Ectodermal cell (in vitro differentiated cells): ENCODE data around the gene CSNK1D.

ENCODE experiments used
- H3K27ac ChIP-seq: 2 replicates; pipeline ENCODE4 v1.7.0; 2013; ENCODE audit warnings: mild to moderate bottlenecking, low read depth, low read length; ENCODE audit not compliant: insufficient read depth, poor library complexity, severe bottlenecking
- H3K27me3 ChIP-seq: 2 replicates; pipeline ENCODE4 v1.7.0; 2013; ENCODE audit warnings: mild to moderate bottlenecking, low read length; ENCODE audit not compliant: insufficient read depth, control insufficient read depth, poor library complexity, severe bottlenecking
- H3K36me3 ChIP-seq: one replicate; pipeline ENCODE4 v1.7.0; 2013; ENCODE audit warnings: low read length; ENCODE audit not compliant: control insufficient read depth, insufficient read depth
- H3K4me1 ChIP-seq: one replicate; pipeline ENCODE4 v1.7.0; 2013; ENCODE audit warnings: low read length; ENCODE audit not compliant: control insufficient read depth, insufficient read depth
- H3K4me3 ChIP-seq: 2 replicates; pipeline ENCODE4 v1.7.0; 2013; ENCODE audit warnings: low read depth, low read length, control low read depth; ENCODE audit not compliant: insufficient read depth
- H3K9me3 ChIP-seq: 2 replicates; pipeline ENCODE4 v1.7.0; 2013; ENCODE audit warnings: mild to moderate bottlenecking, low read length, moderate library complexity; ENCODE audit not compliant: control insufficient read depth
- WGBS, 2 experiments: methylation state at CpG; one replicate each; pipeline ENCODE4 v1.1.7; 2013; ENCODE audit warnings: missing lambda C conversion rate in 2 of 2; 5-methylcytosine and 5-hydroxymethylcytosine counted together

Gene CSNK1D

GRCh38 chr17:82237083-82237745 is 36.3 kb downstream of the CSNK1D start:
- Histone ChIP-seq H3K4me1 (peaks cover 15% of the 10 kb centered on the region), H3K27me3 (peaks cover 2% of the 10 kb centered on the region), H3K27ac (no peak overlapping the region), H3K4me3 (no peak overlapping the region), H3K9me3 (no peaks in the 10 kb centered on the region), H3K36me3 (peaks cover 5% of the 10 kb centered on the region)
- WGBS, 2 experiments, result 95% methylated on average over 59 of the region's 59 CpGs

GRCh38 chr17:82236142-82236971 is 37.1 kb downstream of the CSNK1D start:
- WGBS, 2 experiments, result 62 to 64% methylated on average over 44 of the region's 44 CpGs
- Histone ChIP-seq H3K27me3 (peaks cover 11% of the 10 kb centered on the region), H3K4me1 (peaks cover 16% of the 10 kb centered on the region), H3K36me3 (peaks cover 5% of the 10 kb centered on the region), H3K9me3 (no peaks in the 10 kb centered on the region), H3K27ac (no peak overlapping the region), H3K4me3 (no peak overlapping the region)

- WGBS, 2 experiments, result 89 to 90% methylated on average over 15 of the region's 15 CpGs
- Histone ChIP-seq H3K27me3 (peaks cover 17% of the 10 kb centered on the region), H3K9me3 (no peaks in the 10 kb centered on the region), H3K4me1 (peaks cover 16% of the 10 kb centered on the region), H3K27ac (no peak overlapping the region), H3K36me3 (peaks cover 5% of the 10 kb centered on the region), H3K4me3 (no peak overlapping the region)
Observed at GRCh38 chr17:82235775-82236141, 37.7 kb downstream of the CSNK1D start.

GRCh38 chr17:82235056-82235774 is 38.3 kb downstream of the CSNK1D start:
- H3K9me3 ChIP-seq, result no peaks in the 10 kb centered on the region
- no peak overlapping the region for H3K4me3 ChIP-seq
- H3K4me1 ChIP-seq, result peaks cover 16% of the 10 kb centered on the region
- H3K36me3 ChIP-seq, result peaks cover 5% of the 10 kb centered on the region
- WGBS, 2 experiments, result 88 to 91% methylated on average over 18 to 19 of the region's 19 CpGs
- no peak overlapping the region for H3K27ac ChIP-seq
- peaks cover 22% of the 10 kb centered on the region for H3K27me3 ChIP-seq

GRCh38 chr17:82234211-82235055 is 39.1 kb downstream of the CSNK1D start:
- Histone ChIP-seq H3K4me1 (peaks cover 16% of the 10 kb centered on the region), H3K4me3 (no peak overlapping the region), H3K9me3 (no peaks in the 10 kb centered on the region), H3K27me3 (peaks cover 30% of the 10 kb centered on the region), H3K27ac (no peak overlapping the region), H3K36me3 (peaks cover 5% of the 10 kb centered on the region)
- WGBS, 2 experiments, result 83 to 84% methylated on average over 26 of the region's 26 CpGs

- H3K27ac ChIP-seq, result no peak overlapping the region
- no peak overlapping the region for H3K4me3 ChIP-seq
- H3K27me3 ChIP-seq, result peaks cover 43% of the 10 kb centered on the region
- no peaks in the 10 kb centered on the region for H3K36me3 ChIP-seq
- WGBS, 2 experiments, result 88 to 89% methylated on average over 21 of the region's 21 CpGs
- peaks cover 16% of the 10 kb centered on the region for H3K4me1 ChIP-seq
- no peaks in the 10 kb centered on the region for H3K9me3 ChIP-seq
Observed at GRCh38 chr17:82232876-82233785, 40.4 kb downstream of the CSNK1D start.

GRCh38 chr17:82232322-82232820 is 41.1 kb downstream of the CSNK1D start:
- H3K36me3 ChIP-seq, result no peaks in the 10 kb centered on the region
- 73 to 75% methylated on average over 21 of the region's 21 CpGs for WGBS, 2 experiments
- no peak overlapping the region for H3K4me3 ChIP-seq
- H3K27ac ChIP-seq, result no peak overlapping the region
- H3K27me3 ChIP-seq, result peaks cover 50% of the 10 kb centered on the region
- no peaks in the 10 kb centered on the region for H3K9me3 ChIP-seq
- H3K4me1 ChIP-seq, result peaks cover 16% of the 10 kb centered on the region

GRCh38 chr17:82231562-82232321 is 41.8 kb downstream of the CSNK1D start:
- Histone ChIP-seq H3K4me3 (peak overlapping the region; percentile 40), H3K9me3 (no peaks in the 10 kb centered on the region), H3K4me1 (peaks cover 16% of the 10 kb centered on the region), H3K27ac (no peak overlapping the region), H3K27me3 (peaks cover 57% of the 10 kb centered on the region), H3K36me3 (no peaks in the 10 kb centered on the region)
- WGBS, 2 experiments, result 4% methylated on average over 42 of the region's 42 CpGs
